GM12878 (cell line): ENCODE data around the gene PPP1R3F. TPM values are rescaled to one million over a fixed set of nuclear protein-coding genes. Genes with fewer than 3 reads are reported as not detected.

ENCODE experiments used
- ATAC-seq: fragments of 200-7000 bp; cut with Tn5 transposase; 3 replicates; pipeline ENCODE4 v1.9.1; 2020; ENCODE audit warnings: mild to moderate bottlenecking, moderate library complexity
- BruUV-seq: library from RNA; stranded (reverse); fragments of 400-500 nt; replicated peaks from 2 replicates; lab custom pipeline; 2021; lab: Mats Ljungman, UMichigan
- CTCF ChIA-PET: fragments of 300-600 bp; sonication (Branson Sonifier 250); formaldehyde crosslinking; extraction: SDS; loops from one replicate; lab custom pipeline; 2021; ENCODE audit warnings: inconsistent platforms; lab: Yijun Ruan, JAX
- POLR2A ChIA-PET: fragments of 350-600 bp; formaldehyde crosslinking; extraction: SDS; loops from one replicate; lab custom pipeline; 2021; ENCODE audit warnings: inconsistent platforms; lab: Charles Lee
- RAD21 ChIA-PET: fragments of 300-600 bp; sonication (Branson Sonifier 250); formaldehyde crosslinking; loops from one replicate; lab custom pipeline; 2023; ENCODE audit warnings: antibody characterized with exemption; ENCODE audit not compliant: unreplicated experiment; lab: Charles Lee
- SMC1A ChIA-PET: fragments of 300-600 bp; sonication (Branson Sonifier 250); formaldehyde crosslinking; loops from one replicate; lab custom pipeline; 2023; ENCODE audit not compliant: unreplicated experiment, uncharacterized antibody; lab: Charles Lee
- DNase-seq: peaks from one replicate; pipeline ENCODE4 v3.0.0-alpha.2; 2011; ENCODE audit warnings: low read depth, low spot score
- FAIRE-seq: peaks from 3 replicates; lab custom pipeline; 2011; peaks lifted over from hg19 to GRCh38; lab: Jason Lieb, UNC
- H2AFZ ChIP-seq: 2 replicates; pipeline ENCODE4 v1.6.0; 2011; ENCODE audit warnings: low read depth, low read length, control low read depth; ENCODE audit not compliant: control insufficient read depth
- H3K27ac ChIP-seq: 2 replicates; pipeline ENCODE4 v1.5.1; 2011; ENCODE audit warnings: control low read depth; ENCODE audit not compliant: control insufficient read depth, insufficient read depth
- H3K27me3 ChIP-seq, 2 experiments: replicated peaks in 1 of 2; 2 replicates each; pipeline versions ENCODE4 v1.6.0 to v1.6.1; 2011; ENCODE audit warnings: low read length in 1 of 2; ENCODE audit not compliant: control insufficient read depth in 2 of 2, insufficient read depth in 2 of 2
- H3K36me3 ChIP-seq, 2 experiments: 2 replicates each; pipeline ENCODE4 v1.5.1; 2011; ENCODE audit warnings: low read length in 1 of 2; ENCODE audit not compliant: control insufficient read depth in 2 of 2, insufficient read depth in 2 of 2
- H3K4me1 ChIP-seq: 2 replicates; pipeline ENCODE4 v1.6.1; 2011; ENCODE audit warnings: mild to moderate bottlenecking, low read length, moderate library complexity, mixed read lengths; ENCODE audit not compliant: control insufficient read depth, insufficient read depth
- H3K4me2 ChIP-seq: 2 replicates; pipeline ENCODE4 v1.6.0; 2011; ENCODE audit warnings: control low read depth; ENCODE audit not compliant: control insufficient read depth, insufficient read depth
- H3K4me3 ChIP-seq: fragments of 200-600 bp; sonication (generic); 2 replicates; pipeline ENCODE4 v1.5.1; 2016
- H3K79me2 ChIP-seq: 2 replicates; pipeline ENCODE4 v1.6.0; 2011; ENCODE audit warnings: low read length; ENCODE audit not compliant: control insufficient read depth, insufficient read depth
- H3K9ac ChIP-seq: 2 replicates; pipeline ENCODE4 v1.8.0; 2011; ENCODE audit warnings: low read length, control low read depth, mixed read lengths; ENCODE audit not compliant: control insufficient read depth, insufficient read depth
- H3K9me3 ChIP-seq: replicated peaks from 3 replicates; pipeline ENCODE4 v1.5.1; 2011; ENCODE audit warnings: mild to moderate bottlenecking, low read length; ENCODE audit not compliant: control insufficient read depth, insufficient read depth
- H4K20me1 ChIP-seq: 2 replicates; pipeline ENCODE4 v1.6.0; 2011; ENCODE audit not compliant: control insufficient read depth, insufficient read depth
- LARP7 ChIP-seq: fragments of 450-650 bp; IDR thresholded peaks from 2 replicates; pipeline ENCODE4 v1.6.1; 2017; ENCODE audit warnings: mild to moderate bottlenecking
- MYC ChIP-seq: IDR thresholded peaks from 2 replicates; pipeline ENCODE4 v1.6.1; 2011; ENCODE audit warnings: mild to moderate bottlenecking, low read length, moderate library complexity, inconsistent platforms; ENCODE audit not compliant: insufficient read depth, insufficient replicate concordance, insufficient read length, severe bottlenecking
- PAX5 ChIP-seq: IDR thresholded peaks from 2 replicates; pipeline ENCODE4 v1.6.1; 2011; ENCODE audit warnings: low read depth, low read length, borderline replicate concordance
- PML ChIP-seq: IDR thresholded peaks from 2 replicates; pipeline ENCODE4 v1.6.1; 2012; ENCODE audit warnings: low read length, inconsistent platforms
- SMC3 ChIP-seq: IDR thresholded peaks from 2 replicates; pipeline ENCODE4 v1.6.1; 2011; ENCODE audit warnings: low read length, improper control_type of control experiment, borderline replicate concordance
- YY1 ChIP-seq: IDR thresholded peaks from 2 replicates; pipeline ENCODE4 v1.6.1; 2011; ENCODE audit warnings: low read depth, mild to moderate bottlenecking, low read length
- WGBS: methylation state at CpG from one replicate; pipeline ENCODE4 v1.1.6; 2016; ENCODE audit warnings: low lambda C conversion rate; ENCODE audit not compliant: insufficient replicate concordance, insufficient coverage; ENCODE audit errors: missing lambda C conversion rate; 5-methylcytosine and 5-hydroxymethylcytosine counted together
- in situ Hi-C: fragments of 300-500 bp; cut with MboI; formaldehyde crosslinking; loops from 9 replicates; pipeline ENCODE4 v1.14.3; 2018; ENCODE audit warnings: mixed read lengths
- intact Hi-C: fragments of 100-400 bp; cut with micrococcal nuclease; formaldehyde crosslinking; loops from one replicate; pipeline ENCODE4 v1.14.2; 2022; ENCODE audit not compliant: unreplicated experiment
- polyA plus RNA-seq, 11 experiments: library from polyadenylated mRNA; depleted of rRNA in 4 of 11; unstranded in 6 of 11; stranded (reverse) in 5 of 11; fragments of >200 nt; fragmentation: Nextera tagmentation in 4 of 11; fragmentation: Illumina TruSeq in 1 of 11; extraction: Ambion mirVana in 4 of 11; extraction: Trizol in 1 of 11; gene quantifications; 1 replicate in 1 of 11; 2 replicates in 10 of 11; pipeline versions ENCODE4 v1.2.1 to v1.2.3, GENCODE V29; 2011 to 2016; ENCODE audit warnings: inconsistent platforms in 2 of 11, missing spikeins in 2 of 11, low read depth in 1 of 11
- total RNA-seq, 4 experiments: library from RNA; depleted of rRNA in 3 of 4; stranded (reverse); fragments of >200 nt in 3 of 4; fragmentation: Illumina TruSeq in 1 of 4; extraction: Trizol in 1 of 4; gene quantifications; 2 replicates each; pipeline versions ENCODE4 v1.2.1 to v1.2.3, GENCODE V29; 2013 to 2021

Gene PPP1R3F
- total and polyA plus RNA-seq, 10 of the 15 experiments (the other 5 are each of a cell fraction or from before 2014, with no cell fraction given), result 0.18 to 4.4 (median 1.00) TPM

DNA sequence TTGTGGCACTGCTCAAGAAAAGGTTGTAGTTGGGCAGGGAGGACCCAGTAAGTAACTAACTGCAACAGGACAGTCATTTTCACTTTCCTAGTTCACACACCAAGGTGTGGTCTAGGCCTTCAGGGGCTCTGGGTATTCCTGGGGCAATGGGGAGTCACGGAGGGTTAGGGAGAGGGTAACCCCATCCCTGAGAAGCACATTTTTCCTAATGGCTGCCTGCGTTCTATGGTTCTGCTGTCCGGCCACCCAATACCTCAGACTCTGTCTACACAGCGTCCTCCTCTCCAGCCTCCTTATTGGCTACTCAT, 937 bp upstream of the PPP1R3F start:
- no peaks in the 10 kb centered on the region for H3K36me3 ChIP-seq
- H3K27me3 ChIP-seq, result no peaks in the 10 kb centered on the region
- ChIA-PET POLR2A (interaction anchor here (0.8 to 1.4 kb wide), 7 partner anchors 34 to 189 kb away, joined by 3 to 17 read pairs (median 3); partner anchors contain the start of genes CCDC22 and WDR45), CTCF (interaction anchor here (0.8 to 2.4 kb wide), 6 partner anchors 39 to 126 kb away, joined by 3 to 18 read pairs (median 4); no protein-coding TSS in a partner anchor)
- intact Hi-C loops (loop anchor here (2.0 kb wide), 1 partner anchor 78 kb away; no protein-coding TSS in a partner anchor), in situ Hi-C loops (loop anchor here (5.0 kb wide), 1 partner anchor 76 kb away; no protein-coding TSS in a partner anchor)
- peak overlapping the region; percentile 66 for H2AFZ ChIP-seq
- WGBS, result 30% methylated on average over 4 of the region's 4 CpGs
- FAIRE-seq (no peak), ATAC-seq (no peak)
- H3K27ac ChIP-seq, result peak overlapping the region; percentile 80
- H3K9ac ChIP-seq, result peak overlapping the region; percentile 79
- no peaks in the 10 kb centered on the region; the same call in 2 of the 3 replicates for H3K9me3 ChIP-seq
- H3K4me3 ChIP-seq, result peak overlapping the region; percentile 26; the same call in 1 of the 2 replicates
- no peaks in the 10 kb centered on the region for H4K20me1 ChIP-seq
- TF ChIP-seq PAX5, result no peak
- peak; percentile 83 for TF ChIP-seq YY1
- TF ChIP-seq LARP7, result peak; percentile 40; the same call in 1 of the 2 replicates
- TF ChIP-seq PML, result 0 out of 2 replicates have a peak, but pooled peaks have one; percentile 42
- TF ChIP-seq SMC3, result no peak
- peak; percentile 20 for TF ChIP-seq MYC
- TF ChIP-seq, all 136 proteins: peak for 4
- TSS peak; percentile 95 for BruUV-seq
- ChIA-PET SMC1A (interaction anchor here (0.5 to 2.8 kb wide), 5 partner anchors 45 to 1248 kb away, joined by 3 to 14 read pairs (median 4); no protein-coding TSS in a partner anchor), RAD21 (interaction anchor here (0.8 to 2.4 kb wide), 9 partner anchors 32 to 105 kb away, joined by 3 to 19 read pairs (median 4); partner anchors contain the start of gene CCDC22)
- H3K79me2 ChIP-seq, result peaks cover 15% of the 10 kb centered on the region
- peaks cover 4% of the 10 kb centered on the region; the same call in 1 of the 2 replicates for H3K4me1 ChIP-seq
- H3K4me2 ChIP-seq, result peak overlapping the region; percentile 68
- DNase-seq, result no peak
